ENCODE measurements around the gene CEBPA. TPM values are rescaled to one million over a fixed set of nuclear protein-coding genes. Genes with fewer than 3 reads are reported as not detected.
"Not testable (repeated sequence)": the region's sequence is repeated elsewhere in the genome, so short reads cannot be mapped to it uniquely, and the experiment has no call there.

CEBPA gene
- total and polyA plus RNA-seq, 12 donors = 0.60 to 29.9 (median 8.4) TPM

DNA sequence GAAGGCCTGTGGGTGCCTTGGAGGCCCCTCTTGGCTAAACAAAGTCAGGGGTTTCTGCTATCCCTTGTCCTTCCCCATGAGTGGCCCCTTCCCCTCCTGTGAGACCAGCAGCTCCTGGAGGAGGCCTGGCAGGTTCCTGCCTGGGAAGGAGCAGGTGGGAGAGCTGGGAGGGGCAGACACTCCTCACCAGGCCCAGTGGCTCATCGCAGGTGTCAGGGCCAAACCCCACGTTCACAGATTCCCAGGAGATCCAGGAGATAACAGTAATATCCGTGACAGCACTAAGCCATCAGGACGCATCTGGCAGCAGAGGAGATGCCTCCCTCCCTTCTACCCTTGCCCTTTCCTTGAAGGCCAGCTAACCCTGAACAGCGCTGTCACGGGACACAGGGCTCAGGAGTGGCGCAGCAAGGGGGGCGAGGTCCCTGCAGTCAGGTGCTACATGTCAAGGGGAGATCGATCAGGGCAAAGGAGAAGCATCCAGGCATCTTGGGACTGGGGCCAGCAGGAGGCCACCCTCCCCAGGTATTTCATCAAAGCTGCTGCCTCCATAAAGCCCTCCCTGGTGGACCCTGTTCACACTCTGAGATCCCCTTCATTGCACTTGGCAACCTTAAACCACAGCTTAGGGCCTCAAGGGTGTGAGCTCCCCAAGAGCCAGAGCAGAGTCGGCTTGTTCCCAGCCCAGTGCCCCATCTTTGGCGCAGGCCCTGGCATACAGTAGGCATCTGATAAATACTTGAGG, 4.8 kb downstream of the CEBPA start:
- Histone ChIP-seq H3K4me3 (no peak overlapping the region), H3K9me3 (replicated peaks in 1 of 3) (no peaks in the 10 kb centered on the region), H3K36me3 (replicated peaks in 1 of 2) (no peaks in the 10 kb centered on the region), H3K27ac (no peak overlapping the region), H3K4me1 (replicated peaks in 1 of 2) (peaks cover 0 to 11% of the 10 kb centered on the region in 2 donors), H3K27me3 (no peaks in the 10 kb centered on the region)
- 49 to 68% (median 54%) methylated on average over 8 to 11 of the region's 11 CpGs for WGBS, 4 donors
- intact Hi-C loops (cut with DNase I) = no loop called here
- no peak for TF ChIP-seq POLR2A (IDR thresholded peaks at IDR 0.05)
- TF ChIP-seq, protein P1, sequence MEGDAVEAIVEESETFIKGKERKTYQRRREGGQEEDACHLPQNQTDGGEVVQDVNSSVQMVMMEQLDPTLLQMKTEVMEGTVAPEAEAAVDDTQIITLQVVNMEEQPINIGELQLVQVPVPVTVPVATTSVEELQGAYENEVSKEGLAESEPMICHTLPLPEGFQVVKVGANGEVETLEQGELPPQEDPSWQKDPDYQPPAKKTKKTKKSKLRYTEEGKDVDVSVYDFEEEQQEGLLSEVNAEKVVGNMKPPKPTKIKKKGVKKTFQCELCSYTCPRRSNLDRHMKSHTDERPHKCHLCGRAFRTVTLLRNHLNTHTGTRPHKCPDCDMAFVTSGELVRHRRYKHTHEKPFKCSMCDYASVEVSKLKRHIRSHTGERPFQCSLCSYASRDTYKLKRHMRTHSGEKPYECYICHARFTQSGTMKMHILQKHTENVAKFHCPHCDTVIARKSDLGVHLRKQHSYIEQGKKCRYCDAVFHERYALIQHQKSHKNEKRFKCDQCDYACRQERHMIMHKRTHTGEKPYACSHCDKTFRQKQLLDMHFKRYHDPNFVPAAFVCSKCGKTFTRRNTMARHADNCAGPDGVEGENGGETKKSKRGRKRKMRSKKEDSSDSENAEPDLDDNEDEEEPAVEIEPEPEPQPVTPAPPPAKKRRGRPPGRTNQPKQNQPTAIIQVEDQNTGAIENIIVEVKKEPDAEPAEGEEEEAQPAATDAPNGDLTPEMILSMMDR (IDR thresholded peaks at IDR 0.05) = no peak
- DNase-seq = no peak

DNA sequence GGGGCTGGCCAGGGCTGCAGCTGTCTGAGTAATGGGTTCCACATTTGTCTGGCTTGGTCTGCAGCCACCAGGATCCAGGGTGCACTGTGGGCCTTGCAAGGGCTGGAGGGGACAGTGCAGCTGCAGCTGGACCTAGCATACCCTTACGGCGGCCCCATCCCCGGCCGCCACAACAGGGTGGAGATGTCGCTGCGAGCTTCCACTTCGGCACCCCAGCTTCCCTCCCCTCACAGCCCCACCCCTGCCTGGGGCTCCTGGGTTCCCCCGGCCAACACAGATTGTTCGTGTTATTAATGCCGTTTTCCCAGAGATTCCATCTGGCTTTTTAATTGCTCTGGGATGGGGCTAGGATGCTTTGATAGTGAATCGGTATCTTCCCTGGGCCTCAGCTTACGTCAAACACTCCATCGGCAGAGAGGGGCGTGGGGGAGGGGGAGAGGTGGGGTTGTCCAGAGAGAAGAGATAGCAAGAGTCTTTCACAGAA, 5.8 kb downstream of the CEBPA start:
- WGBS, 4 donors = 71 to 81% (median 80%) methylated on average over 9 to 14 of the region's 14 CpGs
- no peak for DNase-seq
- no peaks in the 10 kb centered on the region for H3K9me3 ChIP-seq (replicated peaks in 1 of 3)
- no peak overlapping the region for H3K27ac ChIP-seq
- TF ChIP-seq POLR2A (IDR thresholded peaks at IDR 0.05) = no peak
- TF ChIP-seq, protein P1 (IDR thresholded peaks at IDR 0.05) = no peak
- H3K27me3 ChIP-seq = no peaks in the 10 kb centered on the region
- H3K4me3 ChIP-seq = no peak overlapping the region
- no peaks in the 10 kb centered on the region for H3K36me3 ChIP-seq (replicated peaks in 1 of 2)
- intact Hi-C loops (cut with DNase I) = no loop called here
- peaks cover 0 to 11% of the 10 kb centered on the region in 2 donors for H3K4me1 ChIP-seq (replicated peaks in 1 of 2)

DNA sequence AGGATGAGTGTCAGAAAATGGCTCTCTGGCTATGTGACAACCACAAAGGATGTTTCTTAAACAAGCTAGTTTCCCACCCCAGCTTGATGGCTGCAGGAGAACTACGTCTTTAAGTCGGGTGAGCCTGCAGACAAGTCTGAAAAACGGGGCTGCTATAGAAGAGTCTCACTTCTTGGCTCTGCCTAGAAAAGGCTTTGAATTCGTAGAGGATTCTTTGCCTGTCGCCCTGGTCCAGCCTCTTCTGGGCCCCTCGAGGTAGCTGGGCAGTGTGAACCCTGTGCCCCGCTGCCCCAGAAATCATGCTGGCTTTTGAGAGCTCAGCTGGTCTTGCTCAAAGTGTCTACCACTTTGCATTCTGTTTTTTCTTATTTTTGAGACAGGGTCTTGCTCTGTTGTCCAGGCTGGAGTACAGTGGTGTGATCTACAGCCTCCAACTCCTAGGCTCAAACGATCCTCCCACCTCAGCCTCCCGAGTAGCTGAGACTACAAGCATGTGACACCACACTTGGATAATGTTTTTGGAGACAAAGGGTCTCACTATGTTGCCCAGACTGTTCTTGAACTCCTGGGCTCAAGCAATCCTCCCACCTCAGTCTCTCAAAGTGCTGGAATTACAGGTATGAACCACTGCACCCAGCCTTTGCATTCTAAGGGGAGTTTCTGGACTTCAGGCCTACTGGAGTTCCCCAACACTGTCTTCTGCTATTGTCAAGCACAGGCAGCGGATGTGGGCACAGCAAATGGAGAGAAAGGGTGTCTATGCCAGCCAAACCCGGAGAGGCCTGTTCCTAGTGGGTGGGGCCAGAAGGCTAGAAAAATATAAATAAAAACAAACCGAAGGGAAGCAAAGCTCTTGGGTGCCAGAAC, 6.5 kb downstream of the CEBPA start:
- Histone ChIP-seq H3K36me3 (replicated peaks in 1 of 2) (no peaks in the 10 kb centered on the region), H3K9me3 (replicated peaks in 1 of 3) (no peaks in the 10 kb centered on the region), H3K27me3 (no peaks in the 10 kb centered on the region), H3K4me1 (replicated peaks in 1 of 2) (peaks cover 0 to 7% of the 10 kb centered on the region in 2 donors), H3K27ac (no peak overlapping the region), H3K4me3 (no peak overlapping the region)
- intact Hi-C loops (cut with DNase I) = no loop called here
- WGBS, 4 donors = 76 to 79% (median 78%) methylated on average over 12 of the region's 12 CpGs
- TF ChIP-seq, protein P1 (IDR thresholded peaks at IDR 0.05) = no peak
- TF ChIP-seq POLR2A (IDR thresholded peaks at IDR 0.05) = no peak
- DNase-seq = no peak

DNA sequence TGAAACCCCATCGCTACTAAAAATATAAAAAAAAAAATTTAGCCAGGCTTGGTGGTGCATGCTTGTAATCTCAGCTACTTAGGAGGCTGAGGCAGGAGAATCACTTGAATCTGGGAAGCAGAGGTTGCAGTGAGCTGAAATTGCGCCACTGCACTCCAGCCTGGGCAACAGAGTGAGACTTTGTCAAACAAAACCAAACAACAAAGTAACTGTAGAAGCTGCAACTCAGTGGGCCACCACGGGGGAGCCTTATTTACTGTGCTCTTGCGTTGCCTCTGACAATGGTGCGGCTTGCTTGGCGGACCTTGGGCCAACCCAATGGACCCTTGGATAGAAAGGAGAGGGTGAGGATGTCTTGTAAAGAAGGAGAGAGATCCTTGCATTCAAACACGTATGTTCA, 7.3 kb downstream of the CEBPA start:
- H3K4me1 ChIP-seq (replicated peaks in 1 of 2); DNase-seq; intact Hi-C loops (cut with DNase I); H3K9me3 ChIP-seq (replicated peaks in 1 of 3); H3K36me3 ChIP-seq (replicated peaks in 1 of 2); H3K27ac ChIP-seq; H3K27me3 ChIP-seq; H3K4me3 ChIP-seq: not testable (repeated sequence)
- WGBS, 4 donors = 90 to 92% (median 90%) methylated on average over 7 of the region's 7 CpGs
